ENCODE data around the gene SPATA31D3. TPM values are rescaled to one million over a fixed set of nuclear protein-coding genes. Genes with fewer than 3 reads are reported as not detected.
"Not testable (repeated sequence)": the region's sequence is repeated elsewhere in the genome, so short reads cannot be mapped to it uniquely, and the experiment has no call there.

Gene SPATA31D3
- total and polyA plus RNA-seq, 2 donors = 0.02 TPM; not detected in 1

GRCh38 chr9:81915801-81916505, 27.3 kb upstream of the SPATA31D3 start:
- H3K36me3 ChIP-seq (ENCODE audit: control insufficient read depth in 2 of 2, insufficient read depth in 2 of 2, low read length in 1 of 2) = no peaks in the 10 kb centered on the region
- H3K27me3 ChIP-seq (ENCODE audit: control insufficient read depth in 2 of 2, insufficient read depth in 1 of 2, low read length in 1 of 2) = no peaks in the 10 kb centered on the region
- no peak overlapping the region for H3K4me3 ChIP-seq (ENCODE audit: low read length in 2 of 2)
- no peak overlapping the region for H3K27ac ChIP-seq (ENCODE audit: low read depth in 1 of 2, low read length in 1 of 2)
- no peaks in the 10 kb centered on the region for H3K4me1 ChIP-seq (ENCODE audit: control insufficient read depth in 2 of 2, insufficient read depth in 2 of 2, low read length in 2 of 2)
- DNase-seq (ENCODE audit: low read depth in 6 of 9, low spot score in 9 of 9) = no peak
- no peaks in the 10 kb centered on the region for H3K9me3 ChIP-seq (ENCODE audit: control insufficient read depth in 2 of 2, insufficient read depth in 1 of 2, low read length in 1 of 2)
- whole genome bisulfite sequencing = 96% methylated on average over 5 of the region's 5 CpGs

- not testable (repeated sequence) for H3K27ac ChIP-seq (ENCODE audit: low read depth in 1 of 2, low read length in 1 of 2); DNase-seq (ENCODE audit: low read depth in 6 of 9, low spot score in 9 of 9); H3K36me3 ChIP-seq (ENCODE audit: control insufficient read depth in 2 of 2, insufficient read depth in 2 of 2, low read length in 1 of 2); H3K9me3 ChIP-seq (ENCODE audit: control insufficient read depth in 2 of 2, insufficient read depth in 1 of 2, low read length in 1 of 2); H3K27me3 ChIP-seq (ENCODE audit: control insufficient read depth in 2 of 2, insufficient read depth in 1 of 2, low read length in 1 of 2); H3K4me1 ChIP-seq (ENCODE audit: control insufficient read depth in 2 of 2, insufficient read depth in 2 of 2, low read length in 2 of 2); H3K4me3 ChIP-seq (ENCODE audit: low read length in 2 of 2)
- WGBS = 60% methylated on average over 1 of the region's 3 CpGs
Measured at GRCh38 chr9:81918507-81918906, 24.8 kb upstream of the SPATA31D3 start.

GRCh38 chr9:81928305-81928704, 15.0 kb upstream of the SPATA31D3 start, which contains the start of gene SPATA31D4:
Gene SPATA31D4, plus strand, starts transcription at chr9:81928428. Its CDS starts 86 bp downstream, at chr9:81928514.
- H3K9me3 ChIP-seq (ENCODE audit: control insufficient read depth in 2 of 2, insufficient read depth in 1 of 2, low read length in 1 of 2) = not testable (repeated sequence)

GRCh38 chr9:81930147-81930546, 13.2 kb upstream of the SPATA31D3 start:
- not testable (repeated sequence) for H3K36me3 ChIP-seq (ENCODE audit: control insufficient read depth in 2 of 2, insufficient read depth in 2 of 2, low read length in 1 of 2); H3K27ac ChIP-seq (ENCODE audit: low read depth in 1 of 2, low read length in 1 of 2); H3K4me3 ChIP-seq (ENCODE audit: low read length in 2 of 2); H3K27me3 ChIP-seq (ENCODE audit: control insufficient read depth in 2 of 2, insufficient read depth in 1 of 2, low read length in 1 of 2); H3K9me3 ChIP-seq (ENCODE audit: control insufficient read depth in 2 of 2, insufficient read depth in 1 of 2, low read length in 1 of 2); H3K4me1 ChIP-seq (ENCODE audit: control insufficient read depth in 2 of 2, insufficient read depth in 2 of 2, low read length in 2 of 2); DNase-seq (ENCODE audit: low read depth in 6 of 9, low spot score in 9 of 9)
- WGBS = no CpG with 5 or more reads among the region's 6 CpGs

More at GRCh38 chr9:81928305-81928704, 15.0 kb upstream of the SPATA31D3 start, which contains the start of gene SPATA31D4:
- H3K27me3 ChIP-seq (ENCODE audit: control insufficient read depth in 2 of 2, insufficient read depth in 1 of 2, low read length in 1 of 2); H3K4me3 ChIP-seq (ENCODE audit: low read length in 2 of 2); H3K27ac ChIP-seq (ENCODE audit: low read depth in 1 of 2, low read length in 1 of 2); H3K36me3 ChIP-seq (ENCODE audit: control insufficient read depth in 2 of 2, insufficient read depth in 2 of 2, low read length in 1 of 2); H3K4me1 ChIP-seq (ENCODE audit: control insufficient read depth in 2 of 2, insufficient read depth in 2 of 2, low read length in 2 of 2); DNase-seq (ENCODE audit: low read depth in 6 of 9, low spot score in 9 of 9): not testable (repeated sequence)
- no CpG with 5 or more reads among the region's 3 CpGs for WGBS

- WGBS = no CpG with 5 or more reads among the region's 3 CpGs
- H3K36me3 ChIP-seq (ENCODE audit: control insufficient read depth in 2 of 2, insufficient read depth in 2 of 2, low read length in 1 of 2); DNase-seq (ENCODE audit: low read depth in 6 of 9, low spot score in 9 of 9); H3K4me3 ChIP-seq (ENCODE audit: low read length in 2 of 2); H3K27me3 ChIP-seq (ENCODE audit: control insufficient read depth in 2 of 2, insufficient read depth in 1 of 2, low read length in 1 of 2); H3K9me3 ChIP-seq (ENCODE audit: control insufficient read depth in 2 of 2, insufficient read depth in 1 of 2, low read length in 1 of 2); H3K4me1 ChIP-seq (ENCODE audit: control insufficient read depth in 2 of 2, insufficient read depth in 2 of 2, low read length in 2 of 2); H3K27ac ChIP-seq (ENCODE audit: low read depth in 1 of 2, low read length in 1 of 2): not testable (repeated sequence)
Measured at GRCh38 chr9:81933547-81933946, 9.8 kb upstream of the SPATA31D3 start.

- 90% methylated on average over 1 of the region's 3 CpGs for WGBS
- not testable (repeated sequence) for H3K4me3 ChIP-seq (ENCODE audit: low read length in 2 of 2); H3K27ac ChIP-seq (ENCODE audit: low read depth in 1 of 2, low read length in 1 of 2); H3K9me3 ChIP-seq (ENCODE audit: control insufficient read depth in 2 of 2, insufficient read depth in 1 of 2, low read length in 1 of 2); DNase-seq (ENCODE audit: low read depth in 6 of 9, low spot score in 9 of 9); H3K27me3 ChIP-seq (ENCODE audit: control insufficient read depth in 2 of 2, insufficient read depth in 1 of 2, low read length in 1 of 2); H3K4me1 ChIP-seq (ENCODE audit: control insufficient read depth in 2 of 2, insufficient read depth in 2 of 2, low read length in 2 of 2); H3K36me3 ChIP-seq (ENCODE audit: control insufficient read depth in 2 of 2, insufficient read depth in 2 of 2, low read length in 1 of 2)
Measured at GRCh38 chr9:81948650-81949049, 5.3 kb downstream of the SPATA31D3 start.

GRCh38 chr9:81953096-81953495, 9.8 kb downstream of the SPATA31D3 start:
- Histone ChIP-seq H3K4me3 (ENCODE audit: low read length in 2 of 2) (no peak overlapping the region), H3K36me3 (ENCODE audit: control insufficient read depth in 2 of 2, insufficient read depth in 2 of 2, low read length in 1 of 2) (no peaks in the 10 kb centered on the region), H3K9me3 (ENCODE audit: control insufficient read depth in 2 of 2, insufficient read depth in 1 of 2, low read length in 1 of 2) (peaks cover 0 to 3% of the 10 kb centered on the region in 2 donors), H3K27ac (ENCODE audit: low read depth in 1 of 2, low read length in 1 of 2) (no peak overlapping the region), H3K27me3 (ENCODE audit: control insufficient read depth in 2 of 2, insufficient read depth in 1 of 2, low read length in 1 of 2) (no peaks in the 10 kb centered on the region), H3K4me1 (ENCODE audit: control insufficient read depth in 2 of 2, insufficient read depth in 2 of 2, low read length in 2 of 2) (no peaks in the 10 kb centered on the region)
- DNase-seq (ENCODE audit: low read depth in 6 of 9, low spot score in 9 of 9) = no peak
- WGBS = 98% methylated on average over 1 of the region's 1 CpG

- Histone ChIP-seq H3K27ac (ENCODE audit: low read depth in 1 of 2, low read length in 1 of 2) (no peak overlapping the region), H3K9me3 (ENCODE audit: control insufficient read depth in 2 of 2, insufficient read depth in 1 of 2, low read length in 1 of 2) (peaks cover 0 to 3% of the 10 kb centered on the region in 2 donors), H3K36me3 (ENCODE audit: control insufficient read depth in 2 of 2, insufficient read depth in 2 of 2, low read length in 1 of 2) (no peaks in the 10 kb centered on the region), H3K4me3 (ENCODE audit: low read length in 2 of 2) (no peak overlapping the region), H3K27me3 (ENCODE audit: control insufficient read depth in 2 of 2, insufficient read depth in 1 of 2, low read length in 1 of 2) (no peaks in the 10 kb centered on the region), H3K4me1 (ENCODE audit: control insufficient read depth in 2 of 2, insufficient read depth in 2 of 2, low read length in 2 of 2) (no peaks in the 10 kb centered on the region)
- DNase-seq (ENCODE audit: low read depth in 6 of 9, low spot score in 9 of 9) = no peak
Measured at GRCh38 chr9:81955625-81956024, 12.3 kb downstream of the SPATA31D3 start.

GRCh38 chr9:81964218-81965171, 21.2 kb downstream of the SPATA31D3 start:
- no peak for DNase-seq (ENCODE audit: low read depth in 6 of 9, low spot score in 9 of 9)
- Histone ChIP-seq H3K27ac (ENCODE audit: low read depth in 1 of 2, low read length in 1 of 2) (no peak overlapping the region), H3K27me3 (ENCODE audit: control insufficient read depth in 2 of 2, insufficient read depth in 1 of 2, low read length in 1 of 2) (no peaks in the 10 kb centered on the region), H3K4me1 (ENCODE audit: control insufficient read depth in 2 of 2, insufficient read depth in 2 of 2, low read length in 2 of 2) (no peaks in the 10 kb centered on the region), H3K9me3 (ENCODE audit: control insufficient read depth in 2 of 2, insufficient read depth in 1 of 2, low read length in 1 of 2) (peaks cover 0 to 6% of the 10 kb centered on the region in 2 donors), H3K4me3 (ENCODE audit: low read length in 2 of 2) (no peak overlapping the region), H3K36me3 (ENCODE audit: control insufficient read depth in 2 of 2, insufficient read depth in 2 of 2, low read length in 1 of 2) (no peaks in the 10 kb centered on the region)
- WGBS = 92% methylated on average over 6 of the region's 6 CpGs

All from thymus (tissue), 11 donors.